OCI-LY7 (cell line): Measurements from ENCODE around the gene ARF6.

Experiments
- EZH2phosphoT487 ChIP-seq: fragments of 200-600 bp; sonication (generic); IDR thresholded peaks from 2 replicates; pipeline ENCODE4 v1.6.1; 2018; ENCODE audit warnings: low read depth, borderline replicate concordance, mild to moderate bottlenecking, mixed run types, antibody characterized with exemption, low read length, moderate library complexity, mixed read lengths
- TF ChIP-seq, protein P1 (sequence below): fragments of 200-600 bp; sonication (generic); conservative IDR thresholded peaks from 2 replicates; pipeline ENCODE4 v1.5.1; 2014; ENCODE audit warnings: mild to moderate bottlenecking, antibody characterized with exemption, low read length, moderate library complexity, mixed read lengths

DNA sequence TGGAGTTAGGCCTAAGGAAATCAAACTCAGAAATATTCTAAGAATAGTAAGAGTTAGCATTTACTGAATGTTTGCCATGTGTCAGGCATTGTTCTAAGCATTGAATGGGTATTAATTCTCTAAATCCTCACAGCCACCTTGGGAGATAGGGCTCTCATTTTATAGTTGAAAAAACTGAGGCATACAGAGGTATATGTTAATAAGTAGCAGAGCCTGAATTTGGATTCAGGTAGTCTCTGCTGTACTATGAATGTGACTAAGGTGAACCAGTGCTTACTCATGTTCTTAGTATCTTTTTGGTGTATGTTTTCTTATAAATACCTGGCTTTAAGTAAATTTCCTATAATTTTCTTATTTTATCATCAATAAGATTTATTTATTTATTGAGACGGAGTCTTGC lies 8.1 kb downstream of the ARF6 start:
- TF ChIP-seq, protein P1, sequence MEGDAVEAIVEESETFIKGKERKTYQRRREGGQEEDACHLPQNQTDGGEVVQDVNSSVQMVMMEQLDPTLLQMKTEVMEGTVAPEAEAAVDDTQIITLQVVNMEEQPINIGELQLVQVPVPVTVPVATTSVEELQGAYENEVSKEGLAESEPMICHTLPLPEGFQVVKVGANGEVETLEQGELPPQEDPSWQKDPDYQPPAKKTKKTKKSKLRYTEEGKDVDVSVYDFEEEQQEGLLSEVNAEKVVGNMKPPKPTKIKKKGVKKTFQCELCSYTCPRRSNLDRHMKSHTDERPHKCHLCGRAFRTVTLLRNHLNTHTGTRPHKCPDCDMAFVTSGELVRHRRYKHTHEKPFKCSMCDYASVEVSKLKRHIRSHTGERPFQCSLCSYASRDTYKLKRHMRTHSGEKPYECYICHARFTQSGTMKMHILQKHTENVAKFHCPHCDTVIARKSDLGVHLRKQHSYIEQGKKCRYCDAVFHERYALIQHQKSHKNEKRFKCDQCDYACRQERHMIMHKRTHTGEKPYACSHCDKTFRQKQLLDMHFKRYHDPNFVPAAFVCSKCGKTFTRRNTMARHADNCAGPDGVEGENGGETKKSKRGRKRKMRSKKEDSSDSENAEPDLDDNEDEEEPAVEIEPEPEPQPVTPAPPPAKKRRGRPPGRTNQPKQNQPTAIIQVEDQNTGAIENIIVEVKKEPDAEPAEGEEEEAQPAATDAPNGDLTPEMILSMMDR: no peak
- no peak for TF ChIP-seq EZH2phosphoT487
